NCI-H774 (cell line): ENCODE measurements around the gene DDX31.

Experiments used
- DNase-seq: peaks from one replicate; lab custom pipeline; 2025; lab: John Stamatoyannopoulos, UW

DDX31 gene

DNA sequence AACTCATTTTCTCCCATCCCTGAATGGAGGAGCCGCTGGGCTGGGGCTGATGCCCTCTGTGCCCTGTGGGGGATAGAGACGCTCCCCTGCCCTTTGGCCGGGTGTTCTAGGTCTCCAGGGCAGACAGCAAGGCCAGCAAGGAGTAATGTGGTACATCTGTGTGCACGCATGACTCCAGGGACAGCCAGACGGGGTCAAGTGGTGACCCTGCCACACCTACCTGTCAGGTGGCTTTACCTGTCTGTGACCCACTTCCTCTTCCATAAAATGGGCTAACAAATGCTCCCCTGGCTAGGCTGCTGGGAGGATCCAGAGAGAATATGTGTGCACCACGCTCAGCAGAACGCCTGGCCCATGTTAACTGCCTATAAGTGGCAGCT, 122.7 kb downstream of the DDX31 start:
- DNase-seq = no peak

DNA sequence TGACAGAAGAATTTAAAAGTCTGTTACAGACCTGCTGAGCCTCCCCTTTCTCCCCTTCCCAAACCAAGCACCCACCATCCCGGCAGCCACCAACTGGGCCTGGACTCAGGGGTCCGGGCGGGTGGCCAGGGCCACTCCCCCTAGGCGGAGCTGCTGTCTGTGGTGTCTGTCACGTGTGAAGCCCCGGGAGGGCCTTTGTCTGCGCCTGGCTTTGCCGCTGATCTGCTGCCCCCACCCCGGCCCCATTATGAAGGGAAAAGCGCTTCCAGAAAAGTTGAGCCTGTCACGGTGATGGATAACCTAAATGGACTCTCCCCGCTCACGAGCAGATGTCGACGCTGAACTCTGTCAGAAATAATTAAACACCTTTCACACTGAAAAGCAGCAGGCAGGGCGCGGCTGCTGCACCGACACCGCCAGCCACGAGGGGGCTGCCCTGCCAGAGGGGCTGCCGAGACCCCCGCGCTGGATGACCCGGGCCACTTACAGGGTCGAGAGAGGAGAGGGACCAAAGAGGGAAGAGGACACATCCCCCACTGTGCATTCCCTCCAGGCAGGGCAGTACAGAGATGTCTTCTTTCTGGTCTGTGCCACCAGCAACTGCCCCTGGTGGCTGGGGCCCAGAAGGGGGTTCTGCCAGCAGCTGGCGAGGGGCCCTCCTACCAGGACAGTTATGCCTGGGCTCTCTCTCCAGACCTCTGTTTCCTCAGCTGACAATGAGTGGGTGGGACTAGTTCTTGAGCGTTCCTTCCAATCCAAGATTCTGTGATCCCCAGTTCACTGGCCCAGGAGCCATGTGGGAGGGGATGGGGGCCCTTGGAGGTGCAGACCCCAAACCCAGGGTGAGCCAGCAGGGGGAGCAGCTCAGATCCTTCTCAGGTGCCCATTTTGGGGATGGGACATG, 123.4 kb downstream of the DDX31 start:
- peak; percentile 39 for DNase-seq

DNA sequence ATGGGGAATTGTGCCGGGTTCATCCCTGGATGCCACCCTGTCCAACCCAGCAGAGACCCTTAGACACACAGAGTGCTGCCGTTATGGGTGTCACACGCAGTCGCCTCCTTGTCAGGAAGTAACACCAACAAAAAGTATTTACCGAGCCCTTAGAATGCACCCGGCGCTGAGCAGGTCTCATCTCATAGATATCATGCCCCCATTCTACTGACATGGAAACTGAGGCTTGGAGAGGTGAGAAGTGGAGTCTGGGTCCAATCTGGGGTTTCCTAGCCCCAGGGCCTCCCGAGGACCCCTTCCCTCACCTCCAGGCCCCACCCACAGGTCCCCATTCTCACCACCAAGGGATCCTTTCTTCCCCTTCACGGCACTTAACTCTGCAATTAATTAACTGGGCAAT, 124.2 kb downstream of the DDX31 start:
- no peak for DNase-seq

DNA sequence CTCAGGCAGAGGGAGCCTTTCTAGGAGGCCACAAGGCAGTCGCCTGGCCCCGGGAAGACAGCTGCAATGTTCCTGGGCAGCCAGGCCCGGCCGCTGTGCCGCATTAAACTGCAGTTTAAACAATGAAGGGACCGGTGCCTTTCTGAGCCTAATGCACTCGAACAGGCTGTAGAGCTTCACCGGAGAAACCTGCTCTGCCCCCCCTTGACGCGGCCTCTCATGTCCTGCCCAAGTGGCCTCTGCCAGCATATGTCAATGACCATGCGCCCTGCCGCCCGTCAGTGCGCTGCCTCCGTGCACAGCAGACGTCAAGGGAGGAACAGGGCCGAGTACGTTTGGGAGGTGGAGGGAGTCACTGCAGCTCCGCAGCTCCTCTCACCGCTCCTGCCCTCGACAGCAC, 125.8 kb downstream of the DDX31 start:
- DNase-seq = no peak

DNA sequence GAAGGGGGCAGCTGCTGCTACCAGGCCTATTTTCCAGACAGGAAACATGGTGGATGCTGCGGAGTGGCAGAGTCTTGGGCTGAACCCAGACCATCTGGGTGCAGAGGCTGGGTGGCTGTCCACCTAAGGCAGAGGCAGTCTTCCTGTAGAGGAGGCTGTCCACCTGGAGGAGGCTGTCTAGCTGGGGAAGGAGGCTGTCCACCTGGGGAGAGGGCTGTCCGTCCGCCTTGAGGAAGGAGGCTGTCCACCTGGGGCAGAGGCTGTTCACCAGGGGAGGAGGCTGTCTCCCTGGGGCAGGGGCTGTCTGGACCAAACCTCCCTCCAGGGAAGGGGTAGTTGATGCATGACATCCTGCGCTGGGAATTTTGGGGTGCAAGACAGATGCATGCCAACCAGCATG, 126.5 kb downstream of the DDX31 start:
- no peak for DNase-seq
